GM12878 (cell line): ENCODE measurements around the gene CENPE. TPM values are rescaled to one million over a fixed set of nuclear protein-coding genes. Genes with fewer than 3 reads are reported as not detected.
A peak's percentile ranks its signal among the peaks of the same experiment; 100 is the strongest.

Experiments used
- ATAC-seq: fragments of 200-7000 bp; cut with Tn5 transposase; 3 replicates; pipeline ENCODE4 v1.9.1; 2020; ENCODE audit warnings: mild to moderate bottlenecking, moderate library complexity
- BruUV-seq: library from RNA; stranded (reverse); fragments of 400-500 nt; replicated peaks from 2 replicates; lab custom pipeline; 2021; lab: Mats Ljungman, UMichigan
- CTCF ChIA-PET: fragments of 300-600 bp; sonication (Branson Sonifier 250); formaldehyde crosslinking; extraction: SDS; loops from one replicate; lab custom pipeline; 2021; ENCODE audit warnings: inconsistent platforms; lab: Yijun Ruan, JAX
- POLR2A ChIA-PET: fragments of 350-600 bp; formaldehyde crosslinking; extraction: SDS; loops from one replicate; lab custom pipeline; 2021; ENCODE audit warnings: inconsistent platforms; lab: Charles Lee
- RAD21 ChIA-PET: fragments of 300-600 bp; sonication (Branson Sonifier 250); formaldehyde crosslinking; loops from one replicate; lab custom pipeline; 2023; ENCODE audit warnings: antibody characterized with exemption; ENCODE audit not compliant: unreplicated experiment; lab: Charles Lee
- SMC1A ChIA-PET: fragments of 300-600 bp; sonication (Branson Sonifier 250); formaldehyde crosslinking; loops from one replicate; lab custom pipeline; 2023; ENCODE audit not compliant: unreplicated experiment, uncharacterized antibody; lab: Charles Lee
- DNase-seq: peaks from one replicate; pipeline ENCODE4 v3.0.0-alpha.2; 2011; ENCODE audit warnings: low read depth, low spot score
- FAIRE-seq: peaks from 3 replicates; lab custom pipeline; 2011; peaks lifted over from hg19 to GRCh38; lab: Jason Lieb, UNC
- H2AFZ ChIP-seq: 2 replicates; pipeline ENCODE4 v1.6.0; 2011; ENCODE audit warnings: low read depth, low read length, control low read depth; ENCODE audit not compliant: control insufficient read depth
- H3K27ac ChIP-seq: 2 replicates; pipeline ENCODE4 v1.5.1; 2011; ENCODE audit warnings: control low read depth; ENCODE audit not compliant: control insufficient read depth, insufficient read depth
- H3K27me3 ChIP-seq, 2 experiments: replicated peaks in 1 of 2; 2 replicates each; pipeline versions ENCODE4 v1.6.0 to v1.6.1; 2011; ENCODE audit warnings: low read length in 1 of 2; ENCODE audit not compliant: control insufficient read depth in 2 of 2, insufficient read depth in 2 of 2
- H3K36me3 ChIP-seq, 2 experiments: 2 replicates each; pipeline ENCODE4 v1.5.1; 2011; ENCODE audit warnings: low read length in 1 of 2; ENCODE audit not compliant: control insufficient read depth in 2 of 2, insufficient read depth in 2 of 2
- H3K4me1 ChIP-seq: 2 replicates; pipeline ENCODE4 v1.6.1; 2011; ENCODE audit warnings: mild to moderate bottlenecking, low read length, moderate library complexity, mixed read lengths; ENCODE audit not compliant: control insufficient read depth, insufficient read depth
- H3K4me2 ChIP-seq: 2 replicates; pipeline ENCODE4 v1.6.0; 2011; ENCODE audit warnings: control low read depth; ENCODE audit not compliant: control insufficient read depth, insufficient read depth
- H3K4me3 ChIP-seq: fragments of 200-600 bp; sonication (generic); 2 replicates; pipeline ENCODE4 v1.5.1; 2016
- H3K79me2 ChIP-seq: 2 replicates; pipeline ENCODE4 v1.6.0; 2011; ENCODE audit warnings: low read length; ENCODE audit not compliant: control insufficient read depth, insufficient read depth
- H3K9ac ChIP-seq: 2 replicates; pipeline ENCODE4 v1.8.0; 2011; ENCODE audit warnings: low read length, control low read depth, mixed read lengths; ENCODE audit not compliant: control insufficient read depth, insufficient read depth
- H3K9me3 ChIP-seq: replicated peaks from 3 replicates; pipeline ENCODE4 v1.5.1; 2011; ENCODE audit warnings: mild to moderate bottlenecking, low read length; ENCODE audit not compliant: control insufficient read depth, insufficient read depth
- H4K20me1 ChIP-seq: 2 replicates; pipeline ENCODE4 v1.6.0; 2011; ENCODE audit not compliant: control insufficient read depth, insufficient read depth
- CHD2 ChIP-seq: IDR thresholded peaks from 2 replicates; pipeline ENCODE4 v1.6.1; 2011; ENCODE audit warnings: low read depth, low read length, improper control_type of control experiment, borderline replicate concordance
- EP300 ChIP-seq, 2 experiments: fragments of 150-350 bp in 1 of 2; IDR thresholded peaks; 2 replicates each; pipeline ENCODE4 v1.6.1; 2011 to 2012; ENCODE audit warnings: low read depth in 2 of 2, low read length in 2 of 2, borderline replicate concordance in 1 of 2, improper control_type of control experiment in 1 of 2, inconsistent platforms in 1 of 2; ENCODE audit not compliant: control insufficient read depth in 1 of 2
- FOS ChIP-seq: IDR thresholded peaks from 3 replicates; pipeline ENCODE4 v1.6.1; 2011; ENCODE audit warnings: borderline replicate concordance; ENCODE audit not compliant: insufficient read length; ENCODE audit errors: extremely low read depth
- GATAD2B ChIP-seq: fragments of 450-650 bp; conservative IDR thresholded peaks from 2 replicates; pipeline ENCODE4 v1.6.1; 2017; ENCODE audit warnings: low read depth, mild to moderate bottlenecking, moderate library complexity
- IKZF1 ChIP-seq: fragments of 450-650 bp; conservative IDR thresholded peaks from 2 replicates; pipeline ENCODE4 v1.6.1; 2017; ENCODE audit warnings: antibody characterized with exemption, mild to moderate bottlenecking
- NBN ChIP-seq: fragments of 450-650 bp; IDR thresholded peaks from 2 replicates; pipeline ENCODE4 v1.6.1; 2016
- PAX8 ChIP-seq: fragments of 450-650 bp; IDR thresholded peaks from 2 replicates; pipeline ENCODE4 v1.6.1; 2017; ENCODE audit warnings: mild to moderate bottlenecking, moderate library complexity
- RCOR1 ChIP-seq: conservative IDR thresholded peaks from 2 replicates; pipeline ENCODE4 v1.6.1; 2012; ENCODE audit warnings: low read depth, low read length, improper control_type of control experiment
- SMAD1 ChIP-seq: fragments of 450-650 bp; IDR thresholded peaks from 2 replicates; pipeline ENCODE4 v1.6.1; 2018; ENCODE audit warnings: mild to moderate bottlenecking, low read depth; ENCODE audit not compliant: partially characterized antibody
- SPI1 ChIP-seq: IDR thresholded peaks from 2 replicates; pipeline ENCODE4 v1.6.1; 2011; ENCODE audit warnings: low read depth, mild to moderate bottlenecking, low read length, moderate library complexity, borderline replicate concordance; ENCODE audit not compliant: insufficient read depth
- TAF1 ChIP-seq: IDR thresholded peaks from 2 replicates; pipeline ENCODE4 v1.6.1; 2011; ENCODE audit warnings: mild to moderate bottlenecking, low read depth, low read length, borderline replicate concordance
- TCF7 ChIP-seq: IDR thresholded peaks from 2 replicates; pipeline ENCODE4 v1.6.1; 2014; ENCODE audit warnings: antibody characterized with exemption, borderline replicate concordance
- WGBS: methylation state at CpG from one replicate; pipeline ENCODE4 v1.1.6; 2016; ENCODE audit warnings: low lambda C conversion rate; ENCODE audit not compliant: insufficient replicate concordance, insufficient coverage; ENCODE audit errors: missing lambda C conversion rate; 5-methylcytosine and 5-hydroxymethylcytosine counted together
- in situ Hi-C: fragments of 300-500 bp; cut with MboI; formaldehyde crosslinking; loops from 9 replicates; pipeline ENCODE4 v1.14.3; 2018; ENCODE audit warnings: mixed read lengths
- intact Hi-C: fragments of 100-400 bp; cut with micrococcal nuclease; formaldehyde crosslinking; loops from one replicate; pipeline ENCODE4 v1.14.2; 2022; ENCODE audit not compliant: unreplicated experiment
- polyA plus RNA-seq, 11 experiments: library from polyadenylated mRNA; depleted of rRNA in 4 of 11; unstranded in 6 of 11; stranded (reverse) in 5 of 11; fragments of >200 nt; fragmentation: Nextera tagmentation in 4 of 11; fragmentation: Illumina TruSeq in 1 of 11; extraction: Ambion mirVana in 4 of 11; extraction: Trizol in 1 of 11; gene quantifications; 1 replicate in 1 of 11; 2 replicates in 10 of 11; pipeline versions ENCODE4 v1.2.1 to v1.2.3, GENCODE V29; 2011 to 2016; ENCODE audit warnings: inconsistent platforms in 2 of 11, missing spikeins in 2 of 11, low read depth in 1 of 11
- total RNA-seq, 4 experiments: library from RNA; depleted of rRNA in 3 of 4; stranded (reverse); fragments of >200 nt in 3 of 4; fragmentation: Illumina TruSeq in 1 of 4; extraction: Trizol in 1 of 4; gene quantifications; 2 replicates each; pipeline versions ENCODE4 v1.2.1 to v1.2.3, GENCODE V29; 2013 to 2021
- TF ChIP-seq, protein P1 (sequence below): fragments of 450-650 bp; IDR thresholded peaks from 2 replicates; pipeline ENCODE4 v1.6.1; 2016; ENCODE audit warnings: mild to moderate bottlenecking
- TF ChIP-seq, protein P2 (sequence below): fragments of 450-650 bp; IDR thresholded peaks from 2 replicates; pipeline ENCODE4 v1.6.1; 2016; ENCODE audit warnings: mild to moderate bottlenecking

CENPE gene
- total and polyA plus RNA-seq, 10 of the 15 experiments (the other 5 are each of a cell fraction or from before 2014, with no cell fraction given): 10.2 to 53.6 (median 25.2) TPM

DNA sequence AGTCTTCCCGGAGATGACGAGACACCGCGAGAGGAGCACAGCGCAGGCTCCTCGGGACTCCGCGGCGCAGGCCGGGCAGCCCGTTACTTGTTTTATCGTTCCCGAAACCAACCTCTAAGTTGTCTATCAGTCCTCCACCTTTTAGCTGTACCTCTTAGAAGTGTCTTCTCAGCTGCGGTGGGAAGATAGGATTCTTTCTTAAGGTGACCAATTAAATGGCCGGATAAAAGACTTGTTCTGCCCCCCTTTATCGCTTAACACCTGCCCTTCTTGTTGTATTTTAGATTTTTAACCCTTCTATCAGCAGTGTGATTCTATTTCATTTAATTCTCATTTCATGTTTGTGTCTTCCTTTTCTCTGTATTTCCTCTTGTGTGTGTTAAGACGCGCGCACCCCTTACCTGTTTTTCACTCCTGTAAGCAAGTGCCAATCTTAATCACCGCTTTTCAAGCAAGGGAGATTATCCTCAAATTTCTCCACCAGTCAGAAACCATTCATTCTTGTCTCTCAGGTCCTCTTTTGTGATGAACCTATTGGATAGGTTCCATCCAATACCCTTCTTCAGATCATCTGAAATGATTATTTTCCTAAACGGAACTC is 121.3 kb downstream of the CENPE start, which contains the start of gene SLC9B2:
SLC9B2 (minus strand) TSS at position 15 of the 601 bp plus-strand sequence. CDS start 9,211 bp downstream, outside the sequence.
- H3K4me3 ChIP-seq: peak within 1 kb of the TSS; percentile 77
- RAD21 ChIA-PET: interaction anchor here (0.6 to 7.8 kb wide), 9 partner anchors 12 to 646 kb away, joined by 3 to 69 read pairs (median 3); no protein-coding TSS in a partner anchor

More for the DNA sequence above, 121.3 kb downstream of the CENPE start, which contains the start of gene SLC9B2:
- TSS peak; percentile 81 for BruUV-seq
- H3K4me1 ChIP-seq: peaks cover 8% of the 10 kb centered on the region
- no peaks in the 10 kb centered on the region for H3K36me3 ChIP-seq
- in situ Hi-C loops: no loop called here
- peak within 1 kb of the TSS; percentile 83 for H2AFZ ChIP-seq
- WGBS: 3% methylated on average over 21 of the region's 21 CpGs
- DNase-seq: no peak
- H3K4me2 ChIP-seq: peak within 1 kb of the TSS; percentile 94
- TF ChIP-seq, protein P1, sequence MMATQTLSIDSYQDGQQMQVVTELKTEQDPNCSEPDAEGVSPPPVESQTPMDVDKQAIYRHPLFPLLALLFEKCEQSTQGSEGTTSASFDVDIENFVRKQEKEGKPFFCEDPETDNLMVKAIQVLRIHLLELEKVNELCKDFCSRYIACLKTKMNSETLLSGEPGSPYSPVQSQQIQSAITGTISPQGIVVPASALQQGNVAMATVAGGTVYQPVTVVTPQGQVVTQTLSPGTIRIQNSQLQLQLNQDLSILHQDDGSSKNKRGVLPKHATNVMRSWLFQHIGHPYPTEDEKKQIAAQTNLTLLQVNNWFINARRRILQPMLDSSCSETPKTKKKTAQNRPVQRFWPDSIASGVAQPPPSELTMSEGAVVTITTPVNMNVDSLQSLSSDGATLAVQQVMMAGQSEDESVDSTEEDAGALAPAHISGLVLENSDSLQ: 0 out of 2 replicates have a peak, but pooled peaks have one; percentile 17
- TF ChIP-seq, protein P2, sequence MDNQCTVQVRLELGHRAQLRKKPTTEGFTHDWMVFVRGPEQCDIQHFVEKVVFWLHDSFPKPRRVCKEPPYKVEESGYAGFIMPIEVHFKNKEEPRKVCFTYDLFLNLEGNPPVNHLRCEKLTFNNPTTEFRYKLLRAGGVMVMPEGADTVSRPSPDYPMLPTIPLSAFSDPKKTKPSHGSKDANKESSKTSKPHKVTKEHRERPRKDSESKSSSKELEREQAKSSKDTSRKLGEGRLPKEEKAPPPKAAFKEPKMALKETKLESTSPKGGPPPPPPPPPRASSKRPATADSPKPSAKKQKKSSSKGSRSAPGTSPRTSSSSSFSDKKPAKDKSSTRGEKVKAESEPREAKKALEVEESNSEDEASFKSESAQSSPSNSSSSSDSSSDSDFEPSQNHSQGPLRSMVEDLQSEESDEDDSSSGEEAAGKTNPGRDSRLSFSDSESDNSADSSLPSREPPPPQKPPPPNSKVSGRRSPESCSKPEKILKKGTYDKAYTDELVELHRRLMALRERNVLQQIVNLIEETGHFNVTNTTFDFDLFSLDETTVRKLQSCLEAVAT: peak; percentile 87
- TF ChIP-seq EP300 (IDR thresholded peaks at IDR 0.05; ENCODE audit: borderline replicate concordance in 1 of 2, control insufficient read depth in 1 of 2, low read depth in 2 of 2, low read length in 2 of 2): no peak
- 0 out of 2 replicates have a peak, but pooled peaks have one; percentile 43 for TF ChIP-seq PAX8
- no peak for TF ChIP-seq TCF7
- TF ChIP-seq FOS: no peak
- TF ChIP-seq SPI1: no peak
- TF ChIP-seq SMAD1: peak; percentile 23
- no peak for TF ChIP-seq GATAD2B
- TF ChIP-seq IKZF1: 0 out of 2 replicates have a peak, but pooled peaks have one; percentile 26
- 0 out of 2 replicates have a peak, but pooled peaks have one; percentile 51 for TF ChIP-seq CHD2
- peak; percentile 58; the same call in 1 of the 2 replicates for TF ChIP-seq TAF1
- peak; percentile 13; the same call in 1 of the 2 replicates for TF ChIP-seq NBN
- no peak for TF ChIP-seq RCOR1
- CTCF ChIA-PET: interaction anchor here (0.9 to 1.8 kb wide), 6 partner anchors 13 to 57 kb away, joined by 3 to 12 read pairs (median 7); partner anchors contain the start of genes BDH2 and SLC9B1
- H3K9me3 ChIP-seq: no peaks in the 10 kb centered on the region
- intact Hi-C loops: no loop called here
- H3K79me2 ChIP-seq: peaks cover 49% of the 10 kb centered on the region
- H3K27ac ChIP-seq: peak within 1 kb of the TSS; percentile 93
- no peak for FAIRE-seq
- H3K27me3 ChIP-seq: no peaks in the 10 kb centered on the region
- peak; percentile 70 for ATAC-seq
- POLR2A ChIA-PET: interaction anchor here (0.6 to 1.3 kb wide), 7 partner anchors 18 to 649 kb away, joined by 3 to 5 read pairs (median 3); no protein-coding TSS in a partner anchor
- SMC1A ChIA-PET: interaction anchor here (0.6 to 5.4 kb wide), 9 partner anchors 13 to 622 kb away, joined by 3 to 59 read pairs (median 4); partner anchors contain the start of gene UBE2D3
- no peaks in the 10 kb centered on the region for H4K20me1 ChIP-seq
- peak within 1 kb of the TSS; percentile 93 for H3K9ac ChIP-seq
